K562 (cell line): ENCODE data around the gene RNF17.

Experiments
- KAT7 ChIP-seq: sonication (generic); formaldehyde crosslinking; IDR thresholded peaks from 2 replicates; pipeline ENCODE4 v1.8.0; 2022; ENCODE audit warnings: missing genetic modification reagents, mild to moderate bottlenecking, borderline replicate concordance
- MEF2A ChIP-seq: IDR thresholded peaks from 2 replicates; pipeline ENCODE4 v1.6.1; 2011; ENCODE audit warnings: low read depth, mild to moderate bottlenecking, low read length, moderate library complexity; ENCODE audit not compliant: control insufficient read depth
- POLR2AphosphoS5 ChIP-seq: IDR thresholded peaks from 2 replicates; pipeline ENCODE4 v1.6.1; 2011; ENCODE audit warnings: mild to moderate bottlenecking, low read depth, low read length, moderate library complexity; ENCODE audit not compliant: control insufficient read depth, insufficient read depth
- RCOR1 ChIP-seq, 2 experiments: IDR thresholded peaks; 2 replicates each; pipeline ENCODE4 v1.6.1; 2012; ENCODE audit warnings: low read depth in 2 of 2, low read length in 2 of 2, borderline replicate concordance in 1 of 2, improper control_type of control experiment in 1 of 2
- REST ChIP-seq, 2 experiments: fragments of 450-650 bp; formaldehyde crosslinking in 1 of 2; IDR thresholded peaks; 2 replicates each; pipeline versions ENCODE4 v1.4.0 to v1.6.1; 2014 to 2020; ENCODE audit warnings: mild to moderate bottlenecking in 2 of 2, borderline replicate concordance in 1 of 2, low read depth in 1 of 2
- ZNF12 ChIP-seq: sonication (generic); formaldehyde crosslinking; IDR thresholded peaks from 2 replicates; pipeline ENCODE4 v1.4.0; 2020; ENCODE audit warnings: mild to moderate bottlenecking, missing genetic modification reagents
- ZNF609 ChIP-seq: sonication (generic); formaldehyde crosslinking; IDR thresholded peaks from 2 replicates; pipeline ENCODE4 v1.8.1; 2023; ENCODE audit warnings: missing genetic modification reagents, mild to moderate bottlenecking, borderline replicate concordance
- TF ChIP-seq, protein P1 (sequence below), 3 experiments: IDR thresholded peaks in 2 of 3; conservative IDR thresholded peaks in 1 of 3; 2 replicates each; pipeline ENCODE4 v1.5.1; 2011 to 2012; ENCODE audit warnings: low read length in 3 of 3, mild to moderate bottlenecking in 3 of 3, control low read depth in 2 of 3, improper control_type of control experiment in 1 of 3, inconsistent platforms in 1 of 3, low read depth in 1 of 3, mixed read lengths in 1 of 3, moderate library complexity in 1 of 3; ENCODE audit not compliant: insufficient read depth in 2 of 3

- TF ChIP-seq REST (IDR thresholded peaks at IDR 0.05; ENCODE audit: borderline replicate concordance) = no peak
- no peak for TF ChIP-seq REST (CRISPR knock-in tag; IDR thresholded peaks at IDR 0.05; ENCODE audit: low read depth)
- TF ChIP-seq, protein P1, sequence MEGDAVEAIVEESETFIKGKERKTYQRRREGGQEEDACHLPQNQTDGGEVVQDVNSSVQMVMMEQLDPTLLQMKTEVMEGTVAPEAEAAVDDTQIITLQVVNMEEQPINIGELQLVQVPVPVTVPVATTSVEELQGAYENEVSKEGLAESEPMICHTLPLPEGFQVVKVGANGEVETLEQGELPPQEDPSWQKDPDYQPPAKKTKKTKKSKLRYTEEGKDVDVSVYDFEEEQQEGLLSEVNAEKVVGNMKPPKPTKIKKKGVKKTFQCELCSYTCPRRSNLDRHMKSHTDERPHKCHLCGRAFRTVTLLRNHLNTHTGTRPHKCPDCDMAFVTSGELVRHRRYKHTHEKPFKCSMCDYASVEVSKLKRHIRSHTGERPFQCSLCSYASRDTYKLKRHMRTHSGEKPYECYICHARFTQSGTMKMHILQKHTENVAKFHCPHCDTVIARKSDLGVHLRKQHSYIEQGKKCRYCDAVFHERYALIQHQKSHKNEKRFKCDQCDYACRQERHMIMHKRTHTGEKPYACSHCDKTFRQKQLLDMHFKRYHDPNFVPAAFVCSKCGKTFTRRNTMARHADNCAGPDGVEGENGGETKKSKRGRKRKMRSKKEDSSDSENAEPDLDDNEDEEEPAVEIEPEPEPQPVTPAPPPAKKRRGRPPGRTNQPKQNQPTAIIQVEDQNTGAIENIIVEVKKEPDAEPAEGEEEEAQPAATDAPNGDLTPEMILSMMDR (IDR thresholded peaks at IDR 0.05 in 2 of 3, conservative IDR thresholded peaks at IDR 0.05 in 1 of 3; ENCODE audit: insufficient read depth in 2 of 3, low read depth in 1 of 3, low read length in 3 of 3) = no peak
- no peak for TF ChIP-seq ZNF12 (CRISPR knock-in tag)
- no peak for TF ChIP-seq POLR2AphosphoS5
- TF ChIP-seq ZNF609 (CRISPR knock-in tag) = no peak
- TF ChIP-seq KAT7 = no peak
- TF ChIP-seq MEF2A = no peak
- TF ChIP-seq RCOR1 (IDR thresholded peaks at IDR 0.05; ENCODE audit: borderline replicate concordance in 1 of 2, low read depth in 2 of 2, low read length in 2 of 2) = no peak
These were observed 20.4 kb downstream of the RNF17 start for GRCh38 chr13:24784319-24784718.
